A549 (cell line): ENCODE measurements around the gene OLFML3. TPM values are rescaled to one million over a fixed set of nuclear protein-coding genes. Genes with fewer than 3 reads are reported as not detected.

Source experiments
- ATAC-seq, 2 experiments: fragments of 200-7000 bp in 1 of 2; fragments of >200 bp in 1 of 2; cut with Nextera tagmentation in 1 of 2; cut with Tn5 transposase in 1 of 2; 3 replicates each; pipeline versions ENCODE4 v1.8.0 to v1.9.1; 2018 to 2020; ENCODE audit warnings: mild to moderate bottlenecking in 1 of 2, moderate library complexity in 1 of 2
- CTCF ChIA-PET: fragments of 300-600 bp; sonication (Branson Sonifier 250); formaldehyde crosslinking; extraction: SDS; loops from one replicate; lab custom pipeline; 2021; ENCODE audit warnings: antibody characterized with exemption, inconsistent platforms; lab: Yijun Ruan, JAX
- POLR2A ChIA-PET: fragments of 350-600 bp; formaldehyde crosslinking; extraction: SDS; loops from one replicate; lab custom pipeline; 2021; ENCODE audit warnings: antibody characterized with exemption, inconsistent platforms; lab: Yijun Ruan, JAX
- DNase-seq, 2 experiments: peaks; one replicate each; pipeline versions ENCODE4 v3.0.0 to v3.0.0-alpha.2; 2011 to 2016; ENCODE audit warnings: low read depth in 1 of 2, low spot score in 1 of 2
- FAIRE-seq: peaks from 2 replicates; lab custom pipeline; 2011; peaks lifted over from hg19 to GRCh38; lab: Jason Lieb, UNC
- H3K27ac ChIP-seq, 2 experiments: fragments of >200 bp; sonication (Bioruptor Twin); formaldehyde crosslinking; 3 replicates each; pipeline ENCODE4 v1.5.1; 2016 to 2017
- H3K4me1 ChIP-seq: fragments of >200 bp; sonication (Bioruptor Twin); formaldehyde crosslinking; 3 replicates; pipeline ENCODE4 v1.6.1; 2016
- H3K4me2 ChIP-seq: fragments of >200 bp; sonication (Bioruptor Twin); formaldehyde crosslinking; 3 replicates; pipeline ENCODE4 v1.6.1; 2016
- H3K4me3 ChIP-seq: fragments of >200 bp; sonication (Bioruptor Twin); formaldehyde crosslinking; 3 replicates; pipeline ENCODE4 v1.5.1; 2016
- H3K9me3 ChIP-seq: fragments of >200 bp; sonication (Bioruptor Twin); formaldehyde crosslinking; 3 replicates; pipeline ENCODE4 v1.6.1; 2016
- ATOH8 ChIP-seq: fragments of 250-450 bp; sonication (Bioruptor Pico); IDR thresholded peaks from 2 replicates; pipeline ENCODE4 v1.5.0; 2020; ENCODE audit warnings: low read depth, mild to moderate bottlenecking, moderate library complexity
- CBX2 ChIP-seq: fragments of 200-600 bp; sonication (generic); IDR thresholded peaks from 2 replicates; pipeline ENCODE4 v1.6.1; 2016; ENCODE audit warnings: low read depth, mild to moderate bottlenecking, borderline replicate concordance
- CBX8 ChIP-seq: fragments of 200-600 bp; sonication (generic); IDR thresholded peaks from 2 replicates; pipeline ENCODE4 v1.6.1; 2016
- CHD2 ChIP-seq: fragments of 150-350 bp; IDR thresholded peaks from 2 replicates; pipeline ENCODE4 v1.6.1; 2014; ENCODE audit warnings: low read length; ENCODE audit not compliant: partially characterized antibody
- ESRRA ChIP-seq: fragments of 150-350 bp; IDR thresholded peaks from 2 replicates; pipeline ENCODE4 v1.6.1; 2014; ENCODE audit warnings: mild to moderate bottlenecking, low read length, borderline replicate concordance
- HOXA7 ChIP-seq: fragments of 250-450 bp; sonication (Bioruptor Pico); IDR thresholded peaks from 2 replicates; pipeline ENCODE4 v1.5.0; 2020; ENCODE audit warnings: mild to moderate bottlenecking, moderate library complexity
- HOXB5 ChIP-seq: fragments of 250-450 bp; sonication (Bioruptor Pico); IDR thresholded peaks from 2 replicates; pipeline ENCODE4 v1.5.0; 2020; ENCODE audit warnings: mild to moderate bottlenecking, moderate library complexity
- KDM5A ChIP-seq: fragments of 200-600 bp; sonication (generic); IDR thresholded peaks from 2 replicates; pipeline ENCODE4 v1.6.1; 2016; ENCODE audit warnings: antibody characterized with exemption, mild to moderate bottlenecking
- MAFK ChIP-seq: fragments of 450-650 bp; IDR thresholded peaks from 2 replicates; pipeline ENCODE4 v1.6.1; 2014; ENCODE audit not compliant: partially characterized antibody
- NFE2L2 ChIP-seq: fragments of 150-350 bp; conservative IDR thresholded peaks from 2 replicates; pipeline ENCODE4 v1.6.1; 2014; ENCODE audit warnings: low read length
- RCOR1 ChIP-seq: fragments of 150-350 bp; IDR thresholded peaks from 2 replicates; pipeline ENCODE4 v1.6.1; 2014; ENCODE audit warnings: antibody characterized with exemption, low read length, low read depth
- REST ChIP-seq: fragments of 200-600 bp; sonication (generic); IDR thresholded peaks from 2 replicates; pipeline ENCODE4 v1.6.1; 2016; ENCODE audit warnings: antibody characterized with exemption, mild to moderate bottlenecking, moderate library complexity
- SMC3 ChIP-seq: fragments of >200 bp; sonication (Bioruptor Twin); formaldehyde crosslinking; IDR thresholded peaks from 3 replicates; pipeline ENCODE4 v1.6.1; 2018; ENCODE audit warnings: inconsistent platforms
- TP53 ChIP-seq: fragments of 250-450 bp; sonication (Bioruptor Pico); IDR thresholded peaks from 2 replicates; pipeline ENCODE4 v1.5.0; 2021; ENCODE audit warnings: mild to moderate bottlenecking, moderate library complexity
- USF2 ChIP-seq: fragments of 450-650 bp; IDR thresholded peaks from 2 replicates; pipeline ENCODE4 v1.6.1; 2014; ENCODE audit warnings: antibody characterized with exemption
- ZC3H11A ChIP-seq: fragments of 450-650 bp; IDR thresholded peaks from 2 replicates; pipeline ENCODE4 v1.6.1; 2014; ENCODE audit warnings: antibody characterized with exemption, mild to moderate bottlenecking
- WGBS: methylation state at CpG from one replicate; pipeline ENCODE4 v1.1.6; 2017; ENCODE audit errors: missing lambda C conversion rate; 5-methylcytosine and 5-hydroxymethylcytosine counted together
- polyA plus RNA-seq, 4 experiments: library from polyadenylated mRNA; depleted of rRNA in 3 of 4; stranded (reverse); fragments of >200 nt; fragmentation: RNase III in 1 of 4; extraction: RNeasy Plus Mini Kit Qiagen cat#74134 plus additional on column Dnase treatment in 1 of 4; gene quantifications; 2 replicates in 3 of 4; 3 replicates in 1 of 4; pipeline ENCODE4 v1.2.3, GENCODE V29; 2011 to 2017

Gene OLFML3
- polyA plus RNA-seq, 2 of the 4 experiments (the other 2 are of a cell fraction): 1.2 to 9.3 TPM

- TF ChIP-seq RCOR1: no peak
- no peak for DNase-seq
- ChIA-PET POLR2A (no interaction called here), CTCF (interaction anchor here (1.1 kb wide), 1 partner anchor 33 kb away, joined by 3 read pairs; the partner anchor contains the start of gene DCLRE1B)
- ATAC-seq: no peak
- no peak for FAIRE-seq
- 80% methylated on average over 5 of the region's 5 CpGs for WGBS
- Histone ChIP-seq H3K4me1 (no peaks in the 10 kb centered on the region), H3K9me3 (no peaks in the 10 kb centered on the region), H3K4me3 (no peak overlapping the region), H3K27ac (no peak overlapping the region), H3K4me2 (no peak overlapping the region)
Measured at GRCh38 chr1:113938192-113938591, 41.1 kb upstream of the OLFML3 start.

DNA sequence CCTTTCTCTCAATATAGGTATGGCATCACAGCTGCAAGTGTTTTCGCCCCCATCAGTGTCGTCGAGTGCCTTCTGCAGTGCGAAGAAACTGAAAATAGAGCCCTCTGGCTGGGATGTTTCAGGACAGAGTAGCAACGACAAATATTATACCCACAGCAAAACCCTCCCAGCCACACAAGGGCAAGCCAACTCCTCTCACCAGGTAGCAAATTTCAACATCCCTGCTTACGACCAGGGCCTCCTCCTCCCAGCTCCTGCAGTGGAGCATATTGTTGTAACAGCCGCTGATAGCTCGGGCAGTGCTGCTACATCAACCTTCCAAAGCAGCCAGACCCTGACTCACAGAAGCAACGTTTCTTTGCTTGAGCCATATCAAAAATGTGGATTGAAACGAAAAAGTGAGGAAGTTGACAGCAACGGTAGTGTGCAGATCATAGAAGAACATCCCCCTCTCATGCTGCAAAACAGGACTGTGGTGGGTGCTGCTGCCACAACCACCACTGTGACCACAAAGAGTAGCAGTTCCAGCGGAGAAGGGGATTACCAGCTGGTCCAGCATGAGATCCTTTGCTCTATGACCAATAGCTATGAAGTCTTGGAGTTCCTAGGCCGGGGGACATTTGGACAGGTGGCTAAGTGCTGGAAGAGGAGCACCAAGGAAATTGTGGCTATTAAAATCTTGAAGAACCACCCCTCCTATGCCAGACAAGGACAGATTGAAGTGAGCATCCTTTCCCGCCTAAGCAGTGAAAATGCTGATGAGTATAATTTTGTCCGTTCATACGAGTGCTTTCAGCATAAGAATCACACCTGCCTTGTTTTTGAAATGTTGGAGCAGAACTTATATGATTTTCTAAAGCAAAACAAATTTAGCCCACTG is 38.7 kb upstream of the OLFML3 start:
- 87% methylated on average over 16 of the region's 16 CpGs for WGBS
- no peak for FAIRE-seq
- H3K4me3 ChIP-seq: no peak overlapping the region
- TF ChIP-seq HOXA7 (CRISPR knock-in tag): no peak
- TF ChIP-seq MAFK: peak; percentile 48
- H3K27ac ChIP-seq: no peak overlapping the region
- POLR2A ChIA-PET: no interaction called here
- ATAC-seq: no peak
- 0 out of 3 replicates have a peak, but pooled peaks cover 3% of the 10 kb centered on the region for H3K9me3 ChIP-seq
- H3K4me2 ChIP-seq: no peak overlapping the region
- CTCF ChIA-PET: interaction anchor here (1.9 kb wide), 1 partner anchor 9 kb away, joined by 5 read pairs; no protein-coding TSS in a partner anchor
- DNase-seq: no peak
- H3K4me1 ChIP-seq: no peaks in the 10 kb centered on the region

DNA sequence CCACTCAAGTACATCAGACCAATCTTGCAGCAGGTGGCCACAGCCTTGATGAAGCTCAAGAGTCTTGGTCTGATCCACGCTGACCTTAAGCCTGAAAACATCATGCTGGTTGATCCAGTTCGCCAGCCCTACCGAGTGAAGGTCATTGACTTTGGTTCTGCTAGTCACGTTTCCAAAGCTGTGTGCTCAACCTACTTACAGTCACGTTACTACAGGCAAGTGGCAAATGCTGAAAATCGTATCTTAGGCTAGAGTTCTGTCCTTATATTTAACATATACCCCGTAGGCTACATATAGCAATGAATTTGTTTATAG is 38.1 kb upstream of the OLFML3 start:
- Histone ChIP-seq H3K9me3 (0 out of 3 replicates have a peak, but pooled peaks cover 3% of the 10 kb centered on the region), H3K4me2 (no peak overlapping the region), H3K27ac (no peak overlapping the region), H3K4me3 (no peak overlapping the region), H3K4me1 (no peaks in the 10 kb centered on the region)
- no peak for DNase-seq
- no peak for FAIRE-seq
- ChIA-PET POLR2A (no interaction called here), CTCF (interaction anchor here (1.9 kb wide), 1 partner anchor 10 kb away, joined by 5 read pairs; no protein-coding TSS in a partner anchor)
- TF ChIP-seq REST: no peak
- TF ChIP-seq MAFK: no peak
- no peak for TF ChIP-seq ESRRA
- TF ChIP-seq USF2: no peak
- TF ChIP-seq RCOR1: no peak
- no peak for TF ChIP-seq SMC3
- TF ChIP-seq HOXB5 (CRISPR knock-in tag): no peak
- TF ChIP-seq CBX8: no peak
- no peak for TF ChIP-seq ZC3H11A
- TF ChIP-seq ATOH8: no peak
- TF ChIP-seq CBX2: no peak
- no peak for TF ChIP-seq TP53 (CRISPR knock-in tag)
- WGBS: 90% methylated on average over 7 of the region's 7 CpGs
- ATAC-seq: no peak

- Histone ChIP-seq H3K4me3 (no peak overlapping the region), H3K4me1 (no peaks in the 10 kb centered on the region), H3K27ac (no peak overlapping the region), H3K9me3 (0 out of 3 replicates have a peak, but pooled peaks cover 3% of the 10 kb centered on the region), H3K4me2 (no peak overlapping the region)
- DNase-seq: no peak
- ChIA-PET POLR2A (no interaction called here), CTCF (no interaction called here)
- no peak for ATAC-seq
- FAIRE-seq: no peak
- no peak for TF ChIP-seq NFE2L2
- TF ChIP-seq CHD2: no peak
- no peak for TF ChIP-seq KDM5A
- TF ChIP-seq, all 56 proteins: peak for 0
Measured at GRCh38 chr1:113942527-113942926, 36.7 kb upstream of the OLFML3 start.
